ENCODE results near the gene GSC2. TPM values are rescaled to one million over a fixed set of nuclear protein-coding genes. Genes with fewer than 3 reads are reported as not detected.

GSC2 gene
- total and polyA plus RNA-seq, 9 of the 15 experiments (the other 6 are each of a cell fraction or from before 2014, with no cell fraction given), result not detected

DNA sequence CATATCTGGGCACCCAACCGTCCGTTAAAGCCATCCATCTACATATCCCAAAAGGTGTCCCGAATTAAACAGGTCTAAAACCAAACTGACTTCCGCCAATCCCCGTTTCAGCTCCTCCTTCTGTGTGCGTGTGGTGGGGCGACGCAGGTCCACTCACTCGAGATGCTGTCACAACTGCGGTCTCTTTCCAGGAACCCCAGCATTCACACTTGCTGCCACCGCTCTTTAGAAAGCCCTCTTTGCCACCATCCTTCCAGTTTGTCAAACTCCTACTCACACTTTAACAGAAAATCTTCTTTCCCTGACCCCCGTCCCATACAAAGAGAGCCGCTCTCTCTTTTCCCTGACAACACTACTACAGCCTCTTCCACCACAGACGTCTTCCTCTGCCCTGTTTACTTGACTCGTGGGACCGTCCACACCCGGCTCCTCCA is 6.1 kb downstream of the GSC2 start (continued):
- TF ChIP-seq, protein P1, sequence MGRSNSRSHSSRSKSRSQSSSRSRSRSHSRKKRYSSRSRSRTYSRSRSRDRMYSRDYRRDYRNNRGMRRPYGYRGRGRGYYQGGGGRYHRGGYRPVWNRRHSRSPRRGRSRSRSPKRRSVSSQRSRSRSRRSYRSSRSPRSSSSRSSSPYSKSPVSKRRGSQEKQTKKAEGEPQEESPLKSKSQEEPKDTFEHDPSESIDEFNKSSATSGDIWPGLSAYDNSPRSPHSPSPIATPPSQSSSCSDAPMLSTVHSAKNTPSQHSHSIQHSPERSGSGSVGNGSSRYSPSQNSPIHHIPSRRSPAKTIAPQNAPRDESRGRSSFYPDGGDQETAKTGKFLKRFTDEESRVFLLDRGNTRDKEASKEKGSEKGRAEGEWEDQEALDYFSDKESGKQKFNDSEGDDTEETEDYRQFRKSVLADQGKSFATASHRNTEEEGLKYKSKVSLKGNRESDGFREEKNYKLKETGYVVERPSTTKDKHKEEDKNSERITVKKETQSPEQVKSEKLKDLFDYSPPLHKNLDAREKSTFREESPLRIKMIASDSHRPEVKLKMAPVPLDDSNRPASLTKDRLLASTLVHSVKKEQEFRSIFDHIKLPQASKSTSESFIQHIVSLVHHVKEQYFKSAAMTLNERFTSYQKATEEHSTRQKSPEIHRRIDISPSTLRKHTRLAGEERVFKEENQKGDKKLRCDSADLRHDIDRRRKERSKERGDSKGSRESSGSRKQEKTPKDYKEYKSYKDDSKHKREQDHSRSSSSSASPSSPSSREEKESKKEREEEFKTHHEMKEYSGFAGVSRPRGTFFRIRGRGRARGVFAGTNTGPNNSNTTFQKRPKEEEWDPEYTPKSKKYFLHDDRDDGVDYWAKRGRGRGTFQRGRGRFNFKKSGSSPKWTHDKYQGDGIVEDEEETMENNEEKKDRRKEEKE (IDR thresholded peaks at IDR 0.05; ENCODE audit: borderline replicate concordance in 1 of 2, control insufficient read depth in 1 of 2, low read depth in 2 of 2, low read length in 1 of 2), result no peak; a peak in 1 of 4 replicates
- TF ChIP-seq, protein P2, sequence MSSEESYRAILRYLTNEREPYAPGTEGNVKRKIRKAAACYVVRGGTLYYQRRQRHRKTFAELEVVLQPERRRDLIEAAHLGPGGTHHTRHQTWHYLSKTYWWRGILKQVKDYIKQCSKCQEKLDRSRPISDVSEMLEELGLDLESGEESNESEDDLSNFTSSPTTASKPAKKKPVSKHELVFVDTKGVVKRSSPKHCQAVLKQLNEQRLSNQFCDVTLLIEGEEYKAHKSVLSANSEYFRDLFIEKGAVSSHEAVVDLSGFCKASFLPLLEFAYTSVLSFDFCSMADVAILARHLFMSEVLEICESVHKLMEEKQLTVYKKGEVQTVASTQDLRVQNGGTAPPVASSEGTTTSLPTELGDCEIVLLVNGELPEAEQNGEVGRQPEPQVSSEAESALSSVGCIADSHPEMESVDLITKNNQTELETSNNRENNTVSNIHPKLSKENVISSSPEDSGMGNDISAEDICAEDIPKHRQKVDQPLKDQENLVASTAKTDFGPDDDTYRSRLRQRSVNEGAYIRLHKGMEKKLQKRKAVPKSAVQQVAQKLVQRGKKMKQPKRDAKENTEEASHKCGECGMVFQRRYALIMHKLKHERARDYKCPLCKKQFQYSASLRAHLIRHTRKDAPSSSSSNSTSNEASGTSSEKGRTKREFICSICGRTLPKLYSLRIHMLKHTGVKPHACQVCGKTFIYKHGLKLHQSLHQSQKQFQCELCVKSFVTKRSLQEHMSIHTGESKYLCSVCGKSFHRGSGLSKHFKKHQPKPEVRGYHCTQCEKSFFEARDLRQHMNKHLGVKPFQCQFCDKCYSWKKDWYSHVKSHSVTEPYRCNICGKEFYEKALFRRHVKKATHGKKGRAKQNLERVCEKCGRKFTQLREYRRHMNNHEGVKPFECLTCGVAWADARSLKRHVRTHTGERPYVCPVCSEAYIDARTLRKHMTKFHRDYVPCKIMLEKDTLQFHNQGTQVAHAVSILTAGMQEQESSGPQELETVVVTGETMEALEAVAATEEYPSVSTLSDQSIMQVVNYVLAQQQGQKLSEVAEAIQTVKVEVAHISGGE (CRISPR knock-in tag; IDR thresholded peaks at IDR 0.05), result no peak
- TF ChIP-seq SMARCA5 (IDR thresholded peaks at IDR 0.05), result peak; percentile 68
- TF ChIP-seq, protein P3, sequence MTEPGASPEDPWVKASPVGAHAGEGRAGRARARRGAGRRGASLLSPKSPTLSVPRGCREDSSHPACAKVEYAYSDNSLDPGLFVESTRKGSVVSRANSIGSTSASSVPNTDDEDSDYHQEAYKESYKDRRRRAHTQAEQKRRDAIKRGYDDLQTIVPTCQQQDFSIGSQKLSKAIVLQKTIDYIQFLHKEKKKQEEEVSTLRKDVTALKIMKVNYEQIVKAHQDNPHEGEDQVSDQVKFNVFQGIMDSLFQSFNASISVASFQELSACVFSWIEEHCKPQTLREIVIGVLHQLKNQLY (CRISPR knock-in tag; conservative IDR thresholded peaks at IDR 0.05), result 0 out of 4 replicates have a peak, but pooled peaks of 1 of the 2 experiments have one; percentile 38
- TF ChIP-seq RBM39 (optimal IDR thresholded peaks at IDR 0.05; ENCODE audit: low read depth, low read length), result no peak
- TF ChIP-seq SMARCA4 (IDR thresholded peaks at IDR 0.05), result peak; percentile 45; the same call in 1 of the 2 replicates
- peak; percentile 63; the same call in 1 of the 2 replicates for TF ChIP-seq ZSCAN29 (IDR thresholded peaks at IDR 0.05)
- TF ChIP-seq, protein P4, sequence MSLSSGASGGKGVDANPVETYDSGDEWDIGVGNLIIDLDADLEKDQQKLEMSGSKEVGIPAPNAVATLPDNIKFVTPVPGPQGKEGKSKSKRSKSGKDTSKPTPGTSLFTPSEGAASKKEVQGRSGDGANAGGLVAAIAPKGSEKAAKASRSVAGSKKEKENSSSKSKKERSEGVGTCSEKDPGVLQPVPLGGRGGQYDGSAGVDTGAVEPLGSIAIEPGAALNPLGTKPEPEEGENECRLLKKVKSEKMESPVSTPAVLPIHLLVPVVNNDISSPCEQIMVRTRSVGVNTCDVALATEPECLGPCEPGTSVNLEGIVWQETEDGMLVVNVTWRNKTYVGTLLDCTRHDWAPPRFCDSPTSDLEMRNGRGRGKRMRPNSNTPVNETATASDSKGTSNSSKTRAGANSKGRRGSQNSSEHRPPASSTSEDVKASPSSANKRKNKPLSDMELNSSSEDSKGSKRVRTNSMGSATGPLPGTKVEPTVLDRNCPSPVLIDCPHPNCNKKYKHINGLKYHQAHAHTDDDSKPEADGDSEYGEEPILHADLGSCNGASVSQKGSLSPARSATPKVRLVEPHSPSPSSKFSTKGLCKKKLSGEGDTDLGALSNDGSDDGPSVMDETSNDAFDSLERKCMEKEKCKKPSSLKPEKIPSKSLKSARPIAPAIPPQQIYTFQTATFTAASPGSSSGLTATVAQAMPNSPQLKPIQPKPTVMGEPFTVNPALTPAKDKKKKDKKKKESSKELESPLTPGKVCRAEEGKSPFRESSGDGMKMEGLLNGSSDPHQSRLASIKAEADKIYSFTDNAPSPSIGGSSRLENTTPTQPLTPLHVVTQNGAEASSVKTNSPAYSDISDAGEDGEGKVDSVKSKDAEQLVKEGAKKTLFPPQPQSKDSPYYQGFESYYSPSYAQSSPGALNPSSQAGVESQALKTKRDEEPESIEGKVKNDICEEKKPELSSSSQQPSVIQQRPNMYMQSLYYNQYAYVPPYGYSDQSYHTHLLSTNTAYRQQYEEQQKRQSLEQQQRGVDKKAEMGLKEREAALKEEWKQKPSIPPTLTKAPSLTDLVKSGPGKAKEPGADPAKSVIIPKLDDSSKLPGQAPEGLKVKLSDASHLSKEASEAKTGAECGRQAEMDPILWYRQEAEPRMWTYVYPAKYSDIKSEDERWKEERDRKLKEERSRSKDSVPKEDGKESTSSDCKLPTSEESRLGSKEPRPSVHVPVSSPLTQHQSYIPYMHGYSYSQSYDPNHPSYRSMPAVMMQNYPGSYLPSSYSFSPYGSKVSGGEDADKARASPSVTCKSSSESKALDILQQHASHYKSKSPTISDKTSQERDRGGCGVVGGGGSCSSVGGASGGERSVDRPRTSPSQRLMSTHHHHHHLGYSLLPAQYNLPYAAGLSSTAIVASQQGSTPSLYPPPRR (CRISPR knock-in tag; IDR thresholded peaks at IDR 0.05; ENCODE audit: borderline replicate concordance), result no peak
- TF ChIP-seq, protein P5, sequence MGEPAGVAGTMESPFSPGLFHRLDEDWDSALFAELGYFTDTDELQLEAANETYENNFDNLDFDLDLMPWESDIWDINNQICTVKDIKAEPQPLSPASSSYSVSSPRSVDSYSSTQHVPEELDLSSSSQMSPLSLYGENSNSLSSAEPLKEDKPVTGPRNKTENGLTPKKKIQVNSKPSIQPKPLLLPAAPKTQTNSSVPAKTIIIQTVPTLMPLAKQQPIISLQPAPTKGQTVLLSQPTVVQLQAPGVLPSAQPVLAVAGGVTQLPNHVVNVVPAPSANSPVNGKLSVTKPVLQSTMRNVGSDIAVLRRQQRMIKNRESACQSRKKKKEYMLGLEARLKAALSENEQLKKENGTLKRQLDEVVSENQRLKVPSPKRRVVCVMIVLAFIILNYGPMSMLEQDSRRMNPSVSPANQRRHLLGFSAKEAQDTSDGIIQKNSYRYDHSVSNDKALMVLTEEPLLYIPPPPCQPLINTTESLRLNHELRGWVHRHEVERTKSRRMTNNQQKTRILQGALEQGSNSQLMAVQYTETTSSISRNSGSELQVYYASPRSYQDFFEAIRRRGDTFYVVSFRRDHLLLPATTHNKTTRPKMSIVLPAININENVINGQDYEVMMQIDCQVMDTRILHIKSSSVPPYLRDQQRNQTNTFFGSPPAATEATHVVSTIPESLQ (CRISPR knock-in tag; IDR thresholded peaks at IDR 0.05), result no peak
- peak; percentile 33; the same call in 1 of the 2 replicates for TF ChIP-seq ELF4 (CRISPR knock-in tag; IDR thresholded peaks at IDR 0.05)
- peak; percentile 25; the same call in 1 of the 2 replicates for TF ChIP-seq IFI16 (CRISPR knock-in tag; IDR thresholded peaks at IDR 0.05)
- no peak for TF ChIP-seq ZNF431 (CRISPR knock-in tag; IDR thresholded peaks at IDR 0.05)

All from K562 (cell line).